ENCODE measurements around the gene NRGN. TPM values are rescaled to one million over a fixed set of nuclear protein-coding genes. Genes with fewer than 3 reads are reported as not detected.
A peak's percentile ranks its signal among the peaks of the same experiment; 100 is the strongest.

The NRGN gene
- total RNA-seq, 1 donor from 2014 or later, result 17.0 TPM

DNA sequence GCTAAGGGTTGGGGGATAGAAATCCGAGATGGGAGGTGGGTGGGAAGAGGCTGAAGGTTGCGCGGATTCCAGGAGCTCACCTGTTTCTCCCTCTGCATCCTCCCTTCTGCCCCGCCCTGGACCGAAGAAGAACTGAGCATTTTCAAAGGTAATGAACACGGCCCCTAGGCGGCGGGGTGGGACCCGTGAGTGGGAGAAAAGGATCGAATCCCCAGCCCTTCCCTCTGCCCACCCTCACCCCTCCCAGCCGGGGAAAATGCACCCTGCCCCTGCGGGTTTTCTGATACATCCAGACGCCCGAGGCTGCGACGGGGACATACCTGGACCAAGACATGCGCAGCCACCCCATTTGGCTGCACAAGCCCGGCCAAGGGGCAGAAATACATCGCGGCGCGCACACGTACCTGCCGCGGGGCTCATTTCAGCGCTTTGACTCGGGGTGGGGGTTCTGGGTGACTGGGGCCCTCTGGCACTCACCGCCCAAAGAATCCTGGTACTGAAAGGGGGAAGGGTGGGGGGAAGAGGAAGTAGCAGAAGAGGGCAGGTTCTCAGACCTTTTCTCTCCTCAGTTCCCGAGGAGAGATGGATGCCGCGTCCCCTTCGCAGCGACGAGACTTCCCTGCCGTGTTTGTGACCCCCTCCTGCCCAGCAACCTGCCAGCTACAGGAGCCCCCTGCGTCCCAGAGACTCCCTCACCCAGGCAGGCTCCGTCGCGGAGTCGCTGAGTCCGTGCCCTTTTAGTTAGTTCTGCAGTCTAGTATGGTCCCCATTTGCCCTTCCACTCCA lies 6.3 kb downstream of the NRGN start:
- peaks cover 33% of the 10 kb centered on the region for H3K27me3 Mint-ChIP-seq (ENCODE audit: unreplicated experiment)
- H3K36me3 Mint-ChIP-seq (ENCODE audit: low read depth, unreplicated experiment), result peaks cover 12% of the 10 kb centered on the region
- TF ChIP-seq, protein P1, sequence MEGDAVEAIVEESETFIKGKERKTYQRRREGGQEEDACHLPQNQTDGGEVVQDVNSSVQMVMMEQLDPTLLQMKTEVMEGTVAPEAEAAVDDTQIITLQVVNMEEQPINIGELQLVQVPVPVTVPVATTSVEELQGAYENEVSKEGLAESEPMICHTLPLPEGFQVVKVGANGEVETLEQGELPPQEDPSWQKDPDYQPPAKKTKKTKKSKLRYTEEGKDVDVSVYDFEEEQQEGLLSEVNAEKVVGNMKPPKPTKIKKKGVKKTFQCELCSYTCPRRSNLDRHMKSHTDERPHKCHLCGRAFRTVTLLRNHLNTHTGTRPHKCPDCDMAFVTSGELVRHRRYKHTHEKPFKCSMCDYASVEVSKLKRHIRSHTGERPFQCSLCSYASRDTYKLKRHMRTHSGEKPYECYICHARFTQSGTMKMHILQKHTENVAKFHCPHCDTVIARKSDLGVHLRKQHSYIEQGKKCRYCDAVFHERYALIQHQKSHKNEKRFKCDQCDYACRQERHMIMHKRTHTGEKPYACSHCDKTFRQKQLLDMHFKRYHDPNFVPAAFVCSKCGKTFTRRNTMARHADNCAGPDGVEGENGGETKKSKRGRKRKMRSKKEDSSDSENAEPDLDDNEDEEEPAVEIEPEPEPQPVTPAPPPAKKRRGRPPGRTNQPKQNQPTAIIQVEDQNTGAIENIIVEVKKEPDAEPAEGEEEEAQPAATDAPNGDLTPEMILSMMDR (IDR thresholded peaks at IDR 0.05; ENCODE audit: unreplicated experiment), result peak; percentile 38
- H3K4me3 Mint-ChIP-seq (ENCODE audit: unreplicated experiment), result peak overlapping the region; percentile 86
- H3K27ac Mint-ChIP-seq (ENCODE audit: unreplicated experiment), result no peak overlapping the region
- H3K4me1 Mint-ChIP-seq (ENCODE audit: unreplicated experiment), result peaks cover 65% of the 10 kb centered on the region
- DNase-seq (ENCODE audit: low spot score), result no peak
- H3K9me3 Mint-ChIP-seq (ENCODE audit: unreplicated experiment), result peaks cover 5% of the 10 kb centered on the region

DNA sequence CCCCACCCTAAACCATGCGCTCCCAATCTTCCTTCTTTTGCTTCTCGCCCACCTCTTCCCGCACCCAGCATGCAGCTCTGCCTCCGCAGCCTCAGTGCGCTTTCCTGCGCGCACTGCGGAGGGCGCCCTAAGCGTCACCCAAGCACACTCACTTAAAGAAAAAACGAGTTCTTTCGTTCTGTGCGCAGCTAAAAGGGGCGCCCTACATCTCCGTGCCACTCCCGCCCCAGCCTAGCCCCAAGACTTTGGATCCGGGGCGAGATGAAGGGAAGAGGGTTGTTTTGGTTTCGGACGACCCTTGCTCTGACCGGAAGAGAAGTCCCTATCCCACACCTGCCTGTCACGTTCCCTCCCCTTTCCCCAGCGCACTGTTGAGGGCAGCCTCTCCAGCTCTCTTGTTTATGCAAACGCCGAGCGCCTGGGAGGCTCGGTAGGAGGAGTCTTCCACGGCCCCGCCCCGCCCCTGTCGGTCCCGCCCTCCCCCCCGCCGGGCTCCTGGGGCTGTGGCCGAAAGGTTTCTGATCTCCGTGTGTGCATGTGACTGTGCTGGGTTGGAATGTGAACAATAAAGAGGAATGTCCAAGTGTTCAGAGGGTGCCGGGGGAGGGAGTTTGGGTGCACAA lies 7.0 kb downstream of the NRGN start:
- H3K27ac Mint-ChIP-seq (ENCODE audit: unreplicated experiment), result no peak overlapping the region
- H3K27me3 Mint-ChIP-seq (ENCODE audit: unreplicated experiment), result peaks cover 35% of the 10 kb centered on the region
- H3K9me3 Mint-ChIP-seq (ENCODE audit: unreplicated experiment), result peaks cover 5% of the 10 kb centered on the region
- H3K36me3 Mint-ChIP-seq (ENCODE audit: low read depth, unreplicated experiment), result peaks cover 14% of the 10 kb centered on the region
- H3K4me3 Mint-ChIP-seq (ENCODE audit: unreplicated experiment), result peak overlapping the region; percentile 86
- peaks cover 59% of the 10 kb centered on the region for H3K4me1 Mint-ChIP-seq (ENCODE audit: unreplicated experiment)
- peak; percentile 75 for DNase-seq (ENCODE audit: low spot score)
- TF ChIP-seq, protein P1 (IDR thresholded peaks at IDR 0.05; ENCODE audit: unreplicated experiment), result no peak

DNA sequence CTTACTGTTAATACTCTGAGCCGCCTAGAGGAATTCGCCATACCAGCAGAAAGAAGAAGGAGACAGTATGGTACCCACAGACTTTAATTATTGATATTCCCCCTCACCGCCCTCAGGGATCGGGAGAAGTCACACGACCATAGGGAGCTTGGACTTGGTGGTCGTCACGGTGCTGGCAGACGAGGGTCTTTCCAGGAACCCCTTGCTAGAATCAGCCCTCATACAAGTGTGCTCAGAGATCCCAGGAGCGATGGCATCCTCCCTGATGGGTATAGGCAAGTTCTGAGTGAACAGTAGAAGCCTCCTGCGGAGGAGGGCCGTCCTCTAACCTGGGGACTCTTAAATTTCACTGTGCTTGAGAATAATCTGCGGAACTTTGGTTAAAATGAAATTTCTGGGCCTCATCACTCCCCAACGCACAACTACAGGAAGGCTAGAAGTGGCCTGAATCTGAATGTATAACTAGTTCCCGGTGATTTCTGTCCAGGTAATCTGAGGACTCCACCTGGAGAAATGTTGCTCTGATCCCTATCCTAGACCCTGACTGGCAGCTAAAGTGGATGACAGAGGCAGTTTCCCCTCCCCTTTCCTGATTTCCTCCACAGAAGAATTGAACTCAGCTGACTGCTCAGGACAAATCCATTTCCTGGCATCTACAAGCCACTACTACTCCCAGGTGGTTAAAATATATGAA lies 7.8 kb downstream of the NRGN start:
- Mint-ChIP-seq H3K36me3 (ENCODE audit: low read depth, unreplicated experiment) (peaks cover 17% of the 10 kb centered on the region), H3K27ac (ENCODE audit: unreplicated experiment) (peak overlapping the region; percentile 94), H3K27me3 (ENCODE audit: unreplicated experiment) (peaks cover 36% of the 10 kb centered on the region), H3K4me1 (ENCODE audit: unreplicated experiment) (peaks cover 60% of the 10 kb centered on the region), H3K9me3 (ENCODE audit: unreplicated experiment) (peaks cover 5% of the 10 kb centered on the region), H3K4me3 (ENCODE audit: unreplicated experiment) (peak overlapping the region; percentile 86)
- TF ChIP-seq, protein P1 (IDR thresholded peaks at IDR 0.05; ENCODE audit: unreplicated experiment), result no peak
- no peak for DNase-seq (ENCODE audit: low spot score)

DNA sequence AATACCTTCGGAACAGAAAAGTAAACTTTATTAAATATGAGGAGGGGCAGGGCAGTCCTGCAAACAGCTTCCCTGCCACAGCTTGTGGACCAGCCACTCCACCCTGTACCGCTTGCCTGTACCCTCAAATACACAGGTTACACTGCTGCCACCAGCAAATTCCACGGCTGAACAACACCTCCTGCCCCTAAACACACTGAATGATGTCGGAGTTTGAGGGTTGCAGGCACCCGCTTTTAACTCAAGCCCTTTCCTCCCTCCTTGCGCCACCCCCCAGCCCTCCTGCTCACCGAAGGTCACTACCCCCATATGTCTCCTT lies 8.3 kb downstream of the NRGN start:
- DNase-seq (ENCODE audit: low spot score), result no peak
- Mint-ChIP-seq H3K4me3 (ENCODE audit: unreplicated experiment) (peak overlapping the region; percentile 62), H3K27me3 (ENCODE audit: unreplicated experiment) (peaks cover 39% of the 10 kb centered on the region), H3K9me3 (ENCODE audit: unreplicated experiment) (peaks cover 5% of the 10 kb centered on the region), H3K27ac (ENCODE audit: unreplicated experiment) (peak overlapping the region; percentile 94), H3K4me1 (ENCODE audit: unreplicated experiment) (peaks cover 65% of the 10 kb centered on the region), H3K36me3 (ENCODE audit: low read depth, unreplicated experiment) (peaks cover 20% of the 10 kb centered on the region)
- TF ChIP-seq, protein P1 (IDR thresholded peaks at IDR 0.05; ENCODE audit: unreplicated experiment), result no peak

Data from endothelial cell (in vitro differentiated cells).